ENCODE measurements around the gene PCDHGB1. TPM values are rescaled to one million over a fixed set of nuclear protein-coding genes. Genes with fewer than 3 reads are reported as not detected.
A peak's percentile ranks its signal among the peaks of the same experiment; 100 is the strongest.
"Not testable (repeated sequence)": the region's sequence is repeated elsewhere in the genome, so short reads cannot be mapped to it uniquely, and the experiment has no call there.

PCDHGB1 gene
- total RNA-seq, 1 donor = 3.3 TPM

DNA sequence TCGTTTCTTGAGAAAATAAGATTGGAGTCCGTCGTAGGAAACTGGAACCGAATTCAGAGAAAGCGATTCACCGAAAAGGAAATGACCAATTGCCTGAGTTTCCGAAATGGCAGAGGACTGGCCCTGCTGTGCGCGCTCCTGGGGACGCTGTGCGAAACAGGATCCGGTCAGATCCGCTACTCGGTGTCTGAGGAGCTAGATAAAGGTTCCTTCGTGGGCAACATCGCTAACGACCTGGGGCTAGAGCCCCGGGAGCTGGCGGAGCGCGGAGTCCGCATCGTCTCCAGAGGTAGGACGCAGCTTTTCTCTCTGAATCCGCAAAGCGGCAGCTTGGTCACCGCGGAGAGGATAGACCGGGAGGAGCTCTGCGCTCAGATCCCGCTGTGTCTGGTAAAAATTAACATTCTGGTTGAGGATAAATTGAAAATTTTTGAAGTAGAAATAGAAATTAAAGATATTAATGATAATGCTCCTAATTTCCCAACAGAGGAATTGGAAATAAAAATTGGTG is 5.9 kb upstream of the PCDHGB1 start:
- peak overlapping the region; percentile 65 for H3K4me2 ChIP-seq (ENCODE audit: insufficient read depth, low read length)
- H3K9me3 ChIP-seq (ENCODE audit: low read depth, low read length) = peaks cover 2% of the 10 kb centered on the region
- H4K20me1 ChIP-seq (ENCODE audit: insufficient read depth, low read length) = no peaks in the 10 kb centered on the region
- H3K79me2 ChIP-seq (ENCODE audit: insufficient read depth, low read length) = no peaks in the 10 kb centered on the region
- H3K4me1 ChIP-seq (ENCODE audit: insufficient read depth, low read length) = no peaks in the 10 kb centered on the region
- peak overlapping the region; percentile 70 for H3K4me3 ChIP-seq (ENCODE audit: insufficient read depth, low read length)
- H3K36me3 ChIP-seq (ENCODE audit: insufficient read depth, low read length) = no peaks in the 10 kb centered on the region
- TF ChIP-seq CTCF (IDR thresholded peaks at IDR 0.05; ENCODE audit: extremely low read depth, low read depth, low read length) = peak; percentile 7
- no peak for DNase-seq (ENCODE audit: insufficient read length, low spot score, missing footprints)
- H3K27ac ChIP-seq (ENCODE audit: low read depth, low read length) = no peak overlapping the region
- H2AFZ ChIP-seq (ENCODE audit: low read length) = peak overlapping the region; percentile 87
- peaks cover 16% of the 10 kb centered on the region for H3K27me3 ChIP-seq (ENCODE audit: insufficient read depth, low read length)

DNA sequence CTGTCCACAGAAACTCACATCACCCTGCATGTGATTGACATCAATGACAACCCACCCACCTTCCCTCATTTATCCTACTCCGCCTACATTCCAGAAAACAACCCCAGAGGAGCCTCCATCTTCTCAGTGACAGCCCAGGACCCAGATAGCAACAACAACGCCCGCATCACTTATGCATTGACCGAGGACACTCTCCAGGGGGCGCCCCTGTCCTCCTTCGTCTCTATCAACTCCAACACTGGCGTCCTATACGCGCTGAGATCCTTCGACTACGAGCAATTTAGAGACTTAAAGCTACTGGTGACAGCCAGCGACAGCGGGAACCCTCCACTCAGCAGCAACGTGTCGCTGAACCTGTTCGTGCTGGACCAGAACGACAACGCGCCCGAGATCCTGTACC is 4.6 kb upstream of the PCDHGB1 start:
- Histone ChIP-seq H3K9me3 (ENCODE audit: low read depth, low read length) (peaks cover under 1% of the 10 kb centered on the region), H3K4me3 (ENCODE audit: insufficient read depth, low read length) (no peak overlapping the region), H3K27ac (ENCODE audit: low read depth, low read length) (no peak overlapping the region), H3K4me2 (ENCODE audit: insufficient read depth, low read length) (no peak overlapping the region), H3K4me1 (ENCODE audit: insufficient read depth, low read length) (no peaks in the 10 kb centered on the region), H4K20me1 (ENCODE audit: insufficient read depth, low read length) (no peaks in the 10 kb centered on the region), H3K27me3 (ENCODE audit: insufficient read depth, low read length) (peaks cover 13% of the 10 kb centered on the region), H3K36me3 (ENCODE audit: insufficient read depth, low read length) (no peaks in the 10 kb centered on the region), H3K79me2 (ENCODE audit: insufficient read depth, low read length) (no peaks in the 10 kb centered on the region), H2AFZ (ENCODE audit: low read length) (no peak overlapping the region)
- TF ChIP-seq CTCF (IDR thresholded peaks at IDR 0.05; ENCODE audit: extremely low read depth, low read depth, low read length) = no peak
- no peak for DNase-seq (ENCODE audit: insufficient read length, low spot score, missing footprints)

GRCh38 chr5:141346017-141346416 is 3.9 kb upstream of the PCDHGB1 start:
- H3K4me3 ChIP-seq (ENCODE audit: insufficient read depth, low read length); DNase-seq (ENCODE audit: insufficient read length, low spot score, missing footprints); H4K20me1 ChIP-seq (ENCODE audit: insufficient read depth, low read length); H3K27ac ChIP-seq (ENCODE audit: low read depth, low read length); H3K9me3 ChIP-seq (ENCODE audit: low read depth, low read length); H3K36me3 ChIP-seq (ENCODE audit: insufficient read depth, low read length); H2AFZ ChIP-seq (ENCODE audit: low read length); H3K4me2 ChIP-seq (ENCODE audit: insufficient read depth, low read length); H3K4me1 ChIP-seq (ENCODE audit: insufficient read depth, low read length); H3K79me2 ChIP-seq (ENCODE audit: insufficient read depth, low read length): not testable (repeated sequence)
- H3K27me3 ChIP-seq (ENCODE audit: insufficient read depth, low read length) = peaks cover 18% of the 10 kb centered on the region

DNA sequence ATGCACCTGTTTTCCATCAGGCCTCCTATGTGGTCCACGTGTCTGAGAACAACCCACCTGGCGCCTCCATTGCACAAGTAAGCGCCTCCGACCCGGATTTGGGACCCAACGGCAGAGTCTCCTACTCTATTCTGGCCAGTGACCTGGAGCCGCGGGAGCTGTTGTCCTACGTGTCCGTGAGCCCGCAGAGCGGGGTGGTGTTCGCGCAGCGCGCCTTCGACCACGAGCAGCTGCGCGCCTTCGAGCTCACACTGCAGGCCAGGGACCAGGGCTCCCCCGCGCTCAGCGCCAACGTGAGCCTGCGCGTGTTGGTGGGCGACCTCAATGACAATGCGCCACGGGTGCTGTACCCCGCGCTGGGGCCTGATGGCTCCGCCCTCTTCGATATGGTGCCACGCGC is 1.7 kb downstream of the PCDHGB1 start:
- Histone ChIP-seq H3K9me3 (ENCODE audit: low read depth, low read length) (peaks cover 10% of the 10 kb centered on the region), H3K27me3 (ENCODE audit: insufficient read depth, low read length) (peaks cover 25% of the 10 kb centered on the region), H3K4me3 (ENCODE audit: insufficient read depth, low read length) (no peak overlapping the region), H3K4me2 (ENCODE audit: insufficient read depth, low read length) (no peak overlapping the region), H3K79me2 (ENCODE audit: insufficient read depth, low read length) (no peaks in the 10 kb centered on the region), H3K4me1 (ENCODE audit: insufficient read depth, low read length) (peaks cover 2% of the 10 kb centered on the region), H4K20me1 (ENCODE audit: insufficient read depth, low read length) (no peaks in the 10 kb centered on the region), H2AFZ (ENCODE audit: low read length) (no peak overlapping the region), H3K27ac (ENCODE audit: low read depth, low read length) (no peak overlapping the region), H3K36me3 (ENCODE audit: insufficient read depth, low read length) (no peaks in the 10 kb centered on the region)
- TF ChIP-seq CTCF (IDR thresholded peaks at IDR 0.05; ENCODE audit: extremely low read depth, low read depth, low read length) = no peak
- DNase-seq (ENCODE audit: insufficient read length, low spot score, missing footprints) = no peak
